ENCODE measurements around the gene KLHL26.

- TF ChIP-seq, protein P1, sequence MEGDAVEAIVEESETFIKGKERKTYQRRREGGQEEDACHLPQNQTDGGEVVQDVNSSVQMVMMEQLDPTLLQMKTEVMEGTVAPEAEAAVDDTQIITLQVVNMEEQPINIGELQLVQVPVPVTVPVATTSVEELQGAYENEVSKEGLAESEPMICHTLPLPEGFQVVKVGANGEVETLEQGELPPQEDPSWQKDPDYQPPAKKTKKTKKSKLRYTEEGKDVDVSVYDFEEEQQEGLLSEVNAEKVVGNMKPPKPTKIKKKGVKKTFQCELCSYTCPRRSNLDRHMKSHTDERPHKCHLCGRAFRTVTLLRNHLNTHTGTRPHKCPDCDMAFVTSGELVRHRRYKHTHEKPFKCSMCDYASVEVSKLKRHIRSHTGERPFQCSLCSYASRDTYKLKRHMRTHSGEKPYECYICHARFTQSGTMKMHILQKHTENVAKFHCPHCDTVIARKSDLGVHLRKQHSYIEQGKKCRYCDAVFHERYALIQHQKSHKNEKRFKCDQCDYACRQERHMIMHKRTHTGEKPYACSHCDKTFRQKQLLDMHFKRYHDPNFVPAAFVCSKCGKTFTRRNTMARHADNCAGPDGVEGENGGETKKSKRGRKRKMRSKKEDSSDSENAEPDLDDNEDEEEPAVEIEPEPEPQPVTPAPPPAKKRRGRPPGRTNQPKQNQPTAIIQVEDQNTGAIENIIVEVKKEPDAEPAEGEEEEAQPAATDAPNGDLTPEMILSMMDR (IDR thresholded peaks at IDR 0.05), result no peak
- TF ChIP-seq POLR2A (IDR thresholded peaks at IDR 0.05), result no peak
These were observed 46.3 kb upstream of the KLHL26 start for GRCh38 chr19:18590273-18591272.

All from thyroid gland (tissue), 4 donors.